ENCODE measurements around the gene GNL3.
A peak's percentile ranks its signal among the peaks of the same experiment; 100 is the strongest.
"Not testable (repeated sequence)": the region's sequence is repeated elsewhere in the genome, so short reads cannot be mapped to it uniquely, and the experiment has no call there.

Gene GNL3

DNA sequence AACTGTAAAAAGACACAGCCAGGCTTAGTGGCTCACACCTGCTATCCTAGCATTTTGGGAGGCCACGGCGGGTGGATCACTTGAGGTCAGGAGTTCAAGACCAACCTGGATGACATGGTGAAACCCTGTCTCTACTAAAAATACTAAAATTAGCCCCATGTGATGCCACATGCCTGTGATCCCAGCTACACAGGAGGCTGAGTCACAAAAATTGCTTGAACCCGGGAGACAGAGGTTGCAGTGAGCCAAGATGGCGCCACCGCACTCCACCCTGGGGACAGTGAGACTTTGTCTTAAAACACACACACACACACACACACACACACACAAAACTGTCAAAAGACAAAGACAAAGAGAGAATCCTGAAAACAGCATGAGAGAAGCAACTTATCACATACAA lies 38.1 kb downstream of the GNL3 start:
- Mint-ChIP-seq H3K4me1 (peaks cover 25% of the 10 kb centered on the region), H3K27ac (no peak overlapping the region), H3K27me3 (no peaks in the 10 kb centered on the region), H3K4me3 (no peak overlapping the region), H3K9me3 (peaks cover 0 to 3% of the 10 kb centered on the region in 2 donors)
- ATAC-seq (no peak), DNase-seq (no peak)

DNA sequence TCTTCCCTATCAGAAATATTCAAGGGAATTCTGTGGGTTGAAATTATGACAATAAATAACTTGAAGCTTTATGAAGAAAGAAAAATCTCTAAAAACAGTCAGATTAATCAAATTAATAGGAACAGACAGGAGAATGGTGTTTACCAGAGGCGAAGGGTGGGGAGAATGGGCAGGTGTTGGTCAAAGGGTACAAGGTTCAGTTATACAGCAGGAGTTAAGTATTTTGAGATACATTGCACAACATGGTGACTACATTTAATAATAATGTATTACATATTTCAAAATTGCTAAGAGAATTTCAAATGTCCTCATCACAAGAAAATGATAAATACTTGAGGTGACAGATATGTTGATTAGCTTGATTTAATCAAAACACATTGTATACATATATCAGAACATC lies 38.7 kb downstream of the GNL3 start:
- Mint-ChIP-seq H3K4me3 (no peak overlapping the region), H3K9me3 (peaks cover 0 to 7% of the 10 kb centered on the region in 2 donors), H3K4me1 (peaks cover 25% of the 10 kb centered on the region), H3K27me3 (no peaks in the 10 kb centered on the region), H3K27ac (no peak overlapping the region)
- DNase-seq, result no peak
- no peak for ATAC-seq

DNA sequence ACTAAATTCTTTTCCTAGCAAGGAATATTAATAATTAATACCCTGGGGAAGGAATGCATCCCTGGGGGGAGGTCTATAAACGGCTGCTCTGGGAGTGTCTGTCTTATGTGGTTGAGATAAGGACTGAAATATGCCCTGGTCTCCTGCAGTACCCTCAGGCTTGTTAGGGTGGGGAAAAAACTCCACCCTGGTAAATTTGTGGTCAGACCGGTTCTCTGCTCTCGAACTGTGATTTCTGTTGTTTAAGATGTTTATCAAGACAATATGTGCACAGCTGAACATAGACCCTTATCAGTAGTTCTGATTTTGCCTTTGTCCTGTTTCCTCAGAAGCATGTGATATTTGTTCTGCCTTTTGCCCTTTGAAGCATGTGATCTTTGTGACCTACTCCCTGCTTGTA lies 42.9 kb downstream of the GNL3 start:
- Mint-ChIP-seq H3K4me1 (peaks cover 10% of the 10 kb centered on the region), H3K9me3 (peaks cover 0 to 33% of the 10 kb centered on the region in 2 donors)
- H3K27me3 Mint-ChIP-seq, H3K4me3 Mint-ChIP-seq, DNase-seq, H3K27ac Mint-ChIP-seq, ATAC-seq: not testable (repeated sequence)

DNA sequence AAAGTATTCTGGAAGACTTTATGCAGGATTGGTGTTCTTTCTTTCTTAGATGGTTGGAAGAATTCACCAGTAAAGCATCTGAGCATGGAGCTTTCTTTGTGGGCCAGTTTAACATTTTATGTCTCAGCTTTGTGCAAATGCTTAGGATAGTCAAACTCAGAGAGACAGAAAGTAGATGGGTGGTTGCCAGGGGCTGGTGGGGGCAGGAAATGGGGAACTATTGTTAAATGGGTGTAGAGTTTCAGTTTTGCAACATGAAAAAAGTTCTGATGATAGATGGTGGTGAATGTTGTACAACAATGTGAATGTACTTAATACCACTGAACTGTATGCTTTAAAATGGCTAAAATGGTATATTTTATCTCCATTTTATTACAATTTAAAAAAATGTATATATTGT lies 44.8 kb downstream of the GNL3 start:
- H3K9me3 Mint-ChIP-seq, result peaks cover 0 to 33% of the 10 kb centered on the region in 2 donors
- ATAC-seq, result peak; percentile 37
- no peak overlapping the region for H3K4me3 Mint-ChIP-seq

DNA sequence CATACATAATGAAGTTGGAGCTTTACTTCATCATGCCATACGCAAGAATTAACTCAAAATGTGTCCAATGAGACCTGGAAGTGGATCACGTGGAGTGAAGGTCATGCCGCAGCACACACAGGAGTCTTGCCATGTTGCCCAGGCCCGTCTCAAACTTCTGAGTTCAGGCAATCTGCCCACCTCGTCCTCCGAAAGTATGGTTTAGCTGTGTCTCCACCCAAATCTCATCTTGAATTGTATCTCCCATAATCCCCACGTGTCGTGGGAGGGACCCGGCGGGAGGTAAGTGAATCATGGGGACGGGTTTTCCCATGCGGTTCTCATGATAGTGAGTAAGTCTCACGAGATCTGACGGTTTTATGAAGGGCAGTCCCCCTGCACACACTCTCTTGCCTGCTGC lies 45.8 kb downstream of the GNL3 start:
- Mint-ChIP-seq H3K27ac (no peak overlapping the region), H3K4me1 (peaks cover 10% of the 10 kb centered on the region), H3K9me3 (peaks cover 0 to 33% of the 10 kb centered on the region in 2 donors), H3K27me3 (no peaks in the 10 kb centered on the region), H3K4me3 (no peak overlapping the region)
- no peak for ATAC-seq
- DNase-seq, result no peak

More for the DNA sequence above, 44.8 kb downstream of the GNL3 start:
- peaks cover 10% of the 10 kb centered on the region for H3K4me1 Mint-ChIP-seq
- H3K27me3 Mint-ChIP-seq, result no peaks in the 10 kb centered on the region
- no peak for DNase-seq
- H3K27ac Mint-ChIP-seq, result no peak overlapping the region

DNA sequence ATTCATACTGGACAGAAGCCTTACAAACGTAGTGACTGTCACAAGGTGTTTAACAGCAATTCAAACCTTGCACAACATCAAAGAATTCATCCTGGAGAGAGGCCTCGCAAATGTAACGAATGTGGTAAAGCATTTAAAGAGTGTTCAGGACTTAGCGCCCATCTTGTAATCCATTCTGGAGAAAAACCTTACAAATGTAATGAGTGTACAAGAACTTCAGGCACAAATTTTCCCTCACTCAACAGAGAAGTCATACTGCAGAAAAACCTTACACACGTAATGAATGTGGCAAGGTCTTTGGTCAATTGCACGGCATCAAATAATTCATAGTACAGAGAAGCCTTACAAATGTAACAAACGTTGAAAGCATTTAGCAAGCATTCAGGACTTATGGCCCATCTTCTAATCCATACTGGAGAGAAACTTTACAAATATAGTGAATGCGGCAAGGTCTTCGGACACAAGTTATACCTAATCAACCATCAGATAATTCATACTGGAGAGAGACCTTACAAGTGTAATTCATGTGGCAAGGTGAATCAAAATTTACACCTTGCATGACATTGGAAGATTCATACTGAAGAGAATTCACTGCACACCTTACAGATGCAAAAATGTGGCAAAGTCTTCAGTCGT lies 47.5 kb downstream of the GNL3 start:
- Mint-ChIP-seq H3K4me3 (no peak overlapping the region), H3K27me3 (no peaks in the 10 kb centered on the region), H3K9me3 (peaks cover 0 to 33% of the 10 kb centered on the region in 2 donors), H3K27ac (no peak overlapping the region), H3K4me1 (peaks cover 10% of the 10 kb centered on the region)
- no peak for ATAC-seq
- DNase-seq, result no peak

DNA sequence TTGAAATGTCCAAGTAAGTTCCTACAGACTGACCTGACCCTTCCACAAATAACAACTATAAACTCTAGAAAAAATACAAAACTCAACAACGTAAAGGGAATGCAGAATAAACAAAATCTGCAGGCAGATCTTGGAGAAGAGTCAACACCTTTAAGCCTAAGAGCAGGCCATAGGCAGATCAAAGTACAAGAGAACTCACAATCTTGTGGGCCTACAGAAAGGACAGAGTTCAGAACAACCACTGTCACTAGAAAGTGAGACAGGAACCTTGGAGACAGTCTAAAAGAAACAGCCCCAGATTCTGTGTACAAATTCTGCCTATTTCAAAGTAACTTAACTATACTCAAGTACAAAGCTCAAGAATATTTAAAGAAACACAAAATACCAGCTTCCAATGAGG lies 53.9 kb downstream of the GNL3 start:
- Mint-ChIP-seq H3K27ac (no peak overlapping the region), H3K4me3 (no peak overlapping the region), H3K9me3 (no peaks in the 10 kb centered on the region), H3K27me3 (no peaks in the 10 kb centered on the region), H3K4me1 (no peaks in the 10 kb centered on the region)
- no peak for DNase-seq
- no peak for ATAC-seq

DNA sequence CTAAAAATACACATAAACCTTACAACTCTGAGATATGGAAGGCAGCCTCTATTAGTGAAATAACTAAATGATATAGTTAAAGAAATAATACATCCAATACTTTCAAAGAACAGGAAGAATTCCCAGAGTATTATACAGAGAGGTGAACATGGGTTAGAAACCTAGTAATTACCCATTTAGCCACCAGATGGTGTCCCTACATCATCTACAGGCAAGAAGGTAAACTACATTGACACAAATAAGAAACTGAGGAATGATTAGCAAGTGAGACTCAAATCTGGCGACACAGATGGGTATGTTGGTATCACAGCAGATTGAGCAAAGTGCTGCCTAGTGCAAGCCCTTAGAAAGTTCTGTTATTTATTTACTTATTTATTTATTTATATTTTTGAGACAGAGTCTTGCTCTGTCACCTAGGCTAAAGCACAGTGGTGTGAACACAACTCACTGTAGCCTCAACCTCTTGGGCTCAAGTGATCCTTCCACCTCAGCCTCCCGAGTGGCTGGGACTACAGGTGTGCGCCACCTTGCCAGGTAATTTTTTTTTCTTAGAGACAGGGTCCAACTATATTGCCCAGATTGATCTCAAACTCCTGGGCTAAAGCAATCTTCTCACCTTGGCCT lies 56.7 kb downstream of the GNL3 start:
- no peak for ATAC-seq
- Mint-ChIP-seq H3K27ac (no peak overlapping the region), H3K4me1 (no peaks in the 10 kb centered on the region), H3K4me3 (no peak overlapping the region), H3K27me3 (no peaks in the 10 kb centered on the region), H3K9me3 (no peaks in the 10 kb centered on the region)
- DNase-seq, result peak in 1 of 2 donors; percentile 4

DNA sequence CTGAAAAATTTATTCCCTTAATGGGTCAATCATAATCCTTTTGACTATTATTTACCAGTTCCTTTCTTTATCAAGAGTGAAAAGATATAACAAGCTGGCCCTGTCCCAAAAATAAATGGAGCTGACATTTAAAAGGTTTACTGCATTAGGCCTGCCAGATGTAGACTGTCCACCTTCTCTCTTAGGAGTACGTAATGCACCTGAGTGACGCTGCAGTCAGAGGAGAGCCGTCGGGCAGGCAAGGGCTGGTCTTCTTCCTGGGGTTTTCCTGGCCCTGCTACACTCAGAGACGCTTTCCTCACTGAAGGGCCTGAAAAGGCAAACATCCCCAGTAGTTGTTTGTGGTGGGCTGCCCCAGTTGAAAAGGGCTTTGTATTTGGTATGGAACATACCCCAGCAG lies 57.3 kb downstream of the GNL3 start:
- no peaks in the 10 kb centered on the region for H3K4me1 Mint-ChIP-seq
- no peak for ATAC-seq
- H3K27ac Mint-ChIP-seq, result peak overlapping the region in 1 of 2 donors; percentile 36
- no peak for DNase-seq
- no peak overlapping the region for H3K4me3 Mint-ChIP-seq
- H3K9me3 Mint-ChIP-seq, result no peaks in the 10 kb centered on the region
- H3K27me3 Mint-ChIP-seq, result no peaks in the 10 kb centered on the region

DNA sequence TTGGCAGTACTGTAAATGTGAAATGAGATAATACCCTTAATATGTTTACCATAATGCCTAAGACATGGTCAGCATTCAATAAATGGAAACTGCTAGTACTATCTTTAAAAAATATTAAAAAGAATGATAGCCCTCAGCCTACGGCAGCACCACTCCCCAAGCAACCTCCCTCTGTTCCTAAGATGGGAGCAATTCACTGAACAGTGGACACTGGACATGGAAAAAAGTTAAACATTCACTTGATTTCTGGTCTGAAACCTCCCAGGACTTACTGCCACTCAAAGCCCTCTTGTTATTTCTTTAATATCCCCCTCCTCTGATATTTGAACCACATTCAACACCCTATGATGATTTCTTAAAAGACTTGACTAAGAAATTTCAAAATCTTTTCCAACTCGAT lies 57.9 kb downstream of the GNL3 start:
- H3K4me1 Mint-ChIP-seq, result no peaks in the 10 kb centered on the region
- no peak overlapping the region for H3K27ac Mint-ChIP-seq
- H3K4me3 Mint-ChIP-seq, result no peak overlapping the region
- no peak for ATAC-seq
- no peaks in the 10 kb centered on the region for H3K9me3 Mint-ChIP-seq
- H3K27me3 Mint-ChIP-seq, result no peaks in the 10 kb centered on the region
- DNase-seq, result no peak
